Activated naive CD4-positive, alpha-beta T cell treated with anti-CD3 and anti-CD28 coated beads, Interleukin-2, amount 10 ng/mL, durations not matched to agents 7 days and 5 days (primary cell): ENCODE measurements around the gene RALY.
"Not testable (repeated sequence)": the region's sequence is repeated elsewhere in the genome, so short reads cannot be mapped to it uniquely, and the experiment has no call there.

Source experiments
- CTCF ChIA-PET: fragments of 350-600 bp; sonication (Branson Sonifier 250); formaldehyde crosslinking; loops from one replicate; lab custom pipeline; 2021; ENCODE audit warnings: antibody characterized with exemption; lab: Charles Lee
- DNase-seq: peaks from one replicate; pipeline ENCODE4 v3.0.0-alpha.2; 2020
- H3K27ac Mint-ChIP-seq: one replicate; pipeline ENCODE4 v1.8.0; 2021; ENCODE audit warnings: mild to moderate bottlenecking, moderate library complexity, mixed read lengths
- H3K27me3 Mint-ChIP-seq: one replicate; pipeline ENCODE4 v1.8.0; 2021; ENCODE audit warnings: mild to moderate bottlenecking, mixed read lengths
- H3K36me3 Mint-ChIP-seq: one replicate; pipeline ENCODE4 v1.8.0; 2021; ENCODE audit warnings: mixed read lengths
- H3K4me1 Mint-ChIP-seq: one replicate; pipeline ENCODE4 v1.8.0; 2021; ENCODE audit warnings: mixed read lengths
- H3K4me3 Mint-ChIP-seq: one replicate; pipeline ENCODE4 v1.8.0; 2021; ENCODE audit warnings: mild to moderate bottlenecking, moderate library complexity, mixed read lengths
- H3K9me3 Mint-ChIP-seq: one replicate; pipeline ENCODE4 v1.8.0; 2021; ENCODE audit warnings: mixed read lengths

RALY gene

DNA sequence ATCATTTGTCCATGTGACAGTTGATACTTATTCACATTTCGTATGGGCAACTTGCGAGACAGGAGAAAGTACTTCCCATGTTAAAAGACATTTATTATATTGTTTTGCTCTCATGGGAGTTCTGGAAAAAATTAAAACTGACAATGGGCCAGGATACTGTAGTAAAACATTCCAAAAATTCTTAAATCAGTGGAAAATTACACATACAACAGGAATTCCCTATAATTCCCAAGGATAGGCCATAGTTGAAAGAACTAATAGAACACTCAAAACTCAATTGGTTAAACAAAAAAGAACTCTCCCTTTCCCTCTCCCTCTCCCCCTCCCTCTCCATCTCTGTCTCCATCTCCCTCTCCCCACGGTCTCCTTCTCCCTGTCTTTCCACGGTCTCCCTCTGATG lies 137.8 kb downstream of the RALY start:
- Mint-ChIP-seq H3K9me3 (no peaks in the 10 kb centered on the region), H3K27me3 (peaks cover 23% of the 10 kb centered on the region), H3K27ac (no peak overlapping the region), H3K4me1 (peaks cover 3% of the 10 kb centered on the region), H3K4me3 (no peak overlapping the region), H3K36me3 (no peaks in the 10 kb centered on the region)
- CTCF ChIA-PET: no interaction called here
- no peak for DNase-seq

DNA sequence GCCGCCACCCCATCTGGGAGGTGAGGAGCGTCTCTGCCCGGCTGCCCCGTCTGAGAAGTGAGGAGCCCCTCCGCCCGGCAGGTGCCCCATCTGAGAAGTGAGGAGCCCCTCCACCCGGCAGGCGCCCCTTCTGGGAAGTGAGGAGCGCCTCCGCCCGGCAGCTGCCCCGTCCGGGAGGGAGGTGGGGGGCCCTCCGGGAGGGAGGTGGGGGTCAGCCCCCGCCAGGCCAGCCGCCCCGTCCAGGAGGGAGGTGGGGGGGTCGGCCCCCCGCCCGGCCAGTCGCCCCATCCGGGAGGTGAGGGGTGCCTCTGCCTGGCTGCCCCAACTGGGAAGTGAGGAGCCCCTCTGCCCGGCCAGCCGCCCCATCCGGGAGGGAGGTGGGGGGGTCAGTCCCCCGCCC lies 138.8 kb downstream of the RALY start:
- H3K4me3 Mint-ChIP-seq, H3K36me3 Mint-ChIP-seq, H3K27ac Mint-ChIP-seq, CTCF ChIA-PET, H3K9me3 Mint-ChIP-seq, DNase-seq, H3K4me1 Mint-ChIP-seq: not testable (repeated sequence)
- peaks cover 18% of the 10 kb centered on the region for H3K27me3 Mint-ChIP-seq

DNA sequence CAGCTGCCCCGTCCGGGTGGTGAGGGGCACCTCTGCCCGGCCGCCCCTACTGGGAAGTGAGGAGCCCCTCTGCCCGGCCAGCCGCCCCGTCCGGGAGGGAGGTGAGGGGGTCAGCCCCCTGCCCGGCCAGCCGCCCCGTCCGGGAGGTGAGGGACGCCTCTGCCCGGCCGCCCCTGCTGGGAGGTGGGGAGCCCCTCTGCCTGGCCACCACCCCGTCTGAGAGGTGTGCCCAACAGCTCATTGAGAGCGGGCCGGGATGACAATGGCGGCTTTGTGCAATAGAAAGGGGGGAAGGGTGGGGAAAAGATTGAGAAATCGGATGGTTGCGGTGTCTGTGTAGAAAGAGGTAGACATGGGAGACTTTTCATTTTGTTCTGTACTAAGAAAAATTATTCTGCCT lies 139.2 kb downstream of the RALY start:
- CTCF ChIA-PET: not testable (repeated sequence)

DNA sequence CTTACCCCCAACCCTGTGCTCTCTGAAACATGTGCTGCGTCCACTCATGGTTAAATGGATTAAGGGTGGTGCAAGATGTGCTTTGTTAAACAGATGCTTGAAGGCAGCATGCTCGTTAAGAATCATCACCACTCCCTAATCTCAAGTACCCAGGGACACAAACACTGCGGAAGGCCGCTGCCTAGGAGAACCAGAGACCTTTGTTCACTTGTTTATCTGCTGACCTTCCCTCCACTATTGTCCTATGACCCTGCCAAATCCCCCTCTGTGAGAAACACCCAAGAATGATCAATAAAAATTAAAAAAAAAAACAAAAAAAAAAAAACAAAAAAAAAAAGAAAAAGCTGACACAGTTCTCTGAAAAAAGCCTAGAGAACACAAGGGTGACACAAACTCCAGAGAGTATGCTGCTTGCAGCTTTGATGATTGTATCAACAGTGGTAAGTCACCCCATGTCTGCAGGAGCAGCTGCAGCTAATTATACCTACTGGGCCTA lies 139.7 kb downstream of the RALY start:
- DNase-seq, H3K36me3 Mint-ChIP-seq, H3K27ac Mint-ChIP-seq, H3K9me3 Mint-ChIP-seq, H3K4me3 Mint-ChIP-seq, CTCF ChIA-PET, H3K4me1 Mint-ChIP-seq: not testable (repeated sequence)
- H3K27me3 Mint-ChIP-seq: peaks cover 12% of the 10 kb centered on the region

More for the DNA sequence above, 139.2 kb downstream of the RALY start:
- H3K27me3 Mint-ChIP-seq: peaks cover 14% of the 10 kb centered on the region
- not testable (repeated sequence) for H3K9me3 Mint-ChIP-seq, H3K4me1 Mint-ChIP-seq, H3K36me3 Mint-ChIP-seq, H3K27ac Mint-ChIP-seq, H3K4me3 Mint-ChIP-seq, DNase-seq
